Measurements from ENCODE around the gene BCL2.
A peak's percentile ranks its signal among the peaks of the same experiment; 100 is the strongest.

Gene BCL2

DNA sequence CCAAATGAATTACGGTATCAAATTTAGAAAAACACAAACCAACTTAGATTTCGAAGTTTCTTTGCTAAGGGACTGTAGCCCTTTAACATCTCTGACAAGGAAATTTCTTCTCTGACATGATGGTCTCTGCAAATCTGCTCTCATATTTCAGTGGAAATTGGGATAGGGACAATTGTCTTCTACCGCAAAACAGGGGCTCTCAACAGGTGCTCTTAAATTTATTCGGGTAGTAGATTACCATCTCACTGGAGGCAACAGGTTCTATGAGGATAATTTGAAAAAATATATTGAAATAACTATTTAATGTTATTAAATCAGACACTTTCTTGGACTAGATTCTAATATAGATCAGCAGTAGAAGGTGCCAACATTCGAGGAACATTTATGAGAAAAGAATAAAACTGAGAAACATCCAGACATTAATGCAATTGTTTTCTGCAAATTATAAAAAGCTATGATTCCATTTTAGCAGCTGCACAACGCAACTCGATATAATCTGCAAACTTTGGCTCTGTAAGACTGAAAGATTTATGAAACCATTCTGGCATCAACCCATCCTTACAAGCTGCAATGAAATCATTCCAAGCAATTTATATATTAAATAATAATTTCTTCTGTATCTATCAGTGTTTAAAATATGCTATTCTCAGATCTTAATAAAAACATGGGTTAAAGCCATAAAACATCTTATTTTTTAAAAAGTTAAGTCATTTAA is 10.0 kb upstream of the BCL2 start:
- DNase-seq, result no peak

DNA sequence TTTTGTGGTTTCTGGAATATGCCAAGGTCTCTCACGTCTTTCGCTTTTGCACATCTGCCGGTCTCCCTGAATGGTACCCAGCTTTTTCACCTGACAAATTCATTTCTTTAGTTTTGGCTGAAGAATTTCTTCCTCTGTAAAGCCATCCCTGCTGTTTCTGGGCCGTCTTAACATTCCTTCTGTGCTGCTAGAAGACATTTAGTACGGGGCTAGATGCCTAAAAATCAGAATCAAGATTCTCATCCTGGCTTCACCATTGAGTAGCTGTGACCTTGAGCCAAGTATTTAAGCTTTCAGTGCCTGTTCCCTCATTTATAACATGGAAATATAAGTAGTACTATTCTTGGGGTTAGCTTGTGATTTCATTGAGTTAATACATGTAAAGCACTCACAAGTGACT is 6.4 kb upstream of the BCL2 start:
- DNase-seq, result no peak

DNA sequence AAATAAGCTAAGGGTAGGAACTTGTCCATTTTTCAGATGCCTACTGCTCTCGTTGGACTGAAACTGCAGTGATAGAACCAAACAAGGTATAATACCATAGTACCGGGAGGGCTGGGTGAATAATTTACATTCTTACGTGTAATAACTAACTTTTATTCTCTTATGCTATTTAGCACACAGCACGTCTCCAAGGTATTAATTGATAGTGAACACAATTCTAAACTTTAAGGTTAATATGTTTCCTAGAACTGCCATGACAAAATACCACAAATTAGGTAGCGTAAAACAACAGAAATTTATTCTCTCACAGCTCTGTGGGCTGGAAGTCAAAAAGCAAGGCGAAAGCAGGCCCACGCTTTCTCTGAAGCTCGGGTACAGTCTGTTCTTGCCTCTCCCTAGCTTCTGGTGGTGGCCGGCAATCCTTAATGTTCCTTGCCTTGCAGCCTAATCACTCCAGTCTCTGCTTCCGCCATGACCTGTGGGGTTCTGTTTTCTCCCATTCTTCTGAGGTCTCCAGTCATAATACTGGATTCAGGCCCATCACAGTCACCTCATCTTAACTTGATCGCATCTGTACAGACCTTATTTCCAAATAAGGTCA is 5.6 kb upstream of the BCL2 start:
- no peak for DNase-seq

DNA sequence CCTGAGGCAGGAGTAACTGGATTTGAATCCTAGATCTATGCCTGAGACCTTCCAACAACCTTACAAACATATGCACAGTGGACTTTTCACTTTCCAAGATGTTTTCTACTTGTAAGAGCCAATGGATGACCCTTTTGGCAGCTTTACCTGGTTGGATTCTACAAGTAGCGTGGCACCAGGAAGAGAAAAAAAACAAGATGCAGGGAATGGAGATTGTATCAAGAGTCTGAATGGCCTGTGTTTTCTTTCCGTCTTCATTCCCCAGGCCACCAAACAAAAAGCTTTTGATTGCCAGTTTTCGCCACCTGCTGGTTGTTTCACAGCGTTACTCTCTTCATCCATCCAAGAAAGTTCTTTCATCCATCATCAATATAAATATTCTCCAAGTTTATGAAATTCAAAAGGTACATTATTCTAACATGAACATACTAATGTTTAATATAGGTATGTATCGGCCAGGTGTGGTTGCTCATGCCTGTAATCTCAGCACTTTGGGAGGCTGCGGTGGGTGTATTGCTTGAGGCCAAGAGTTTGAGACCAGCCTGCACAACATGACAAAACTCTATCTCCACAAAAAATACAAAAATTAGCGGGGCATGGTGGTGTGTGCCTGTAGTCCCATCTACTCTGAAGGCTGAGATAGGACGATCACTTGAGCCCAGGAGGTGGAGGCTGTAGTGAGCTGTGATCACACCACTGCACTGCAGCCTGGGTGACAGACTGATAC is 3.5 kb upstream of the BCL2 start:
- peak in 46 of 58 donors; percentile 11 to 79 (median 46) for DNase-seq

DNA sequence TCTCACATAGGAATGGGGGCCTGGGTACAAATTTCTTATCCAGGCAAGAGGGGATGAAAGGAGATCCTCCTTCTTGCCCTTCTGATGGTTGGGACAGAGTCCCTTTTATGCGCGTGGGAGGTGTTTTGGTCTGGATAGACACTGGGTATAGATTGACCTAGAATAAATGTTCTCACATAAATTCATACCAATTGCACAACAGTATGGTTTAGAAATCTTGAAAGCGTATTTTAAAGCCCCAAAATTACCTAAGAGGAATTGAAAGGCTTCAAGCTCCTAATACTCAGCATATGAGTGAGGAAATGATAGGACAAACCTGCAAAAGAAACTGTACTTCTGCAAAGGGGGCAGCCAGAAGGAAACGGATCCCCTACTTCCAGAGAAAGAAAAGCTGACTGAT is 2.6 kb upstream of the BCL2 start:
- DNase-seq, result no peak

DNA sequence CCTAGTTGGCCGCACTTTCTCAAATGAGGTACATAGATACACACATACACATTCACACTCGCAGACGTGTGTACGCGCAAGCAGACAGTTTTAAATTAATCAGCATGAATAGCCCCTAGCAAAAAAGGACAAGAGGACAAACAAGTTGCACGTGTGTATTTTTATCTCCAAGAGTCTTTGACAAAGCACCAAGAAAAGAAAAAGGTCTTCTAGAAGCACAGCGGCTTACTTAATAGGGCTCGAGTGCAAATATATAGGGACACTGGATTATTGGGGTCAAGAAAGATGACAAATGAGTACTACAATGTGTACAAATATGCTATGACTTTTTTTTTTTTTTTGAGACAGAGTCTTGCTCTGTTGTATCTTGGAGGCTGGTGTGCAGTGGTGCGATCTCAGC is 1.7 kb upstream of the BCL2 start:
- DNase-seq, result no peak

DNA sequence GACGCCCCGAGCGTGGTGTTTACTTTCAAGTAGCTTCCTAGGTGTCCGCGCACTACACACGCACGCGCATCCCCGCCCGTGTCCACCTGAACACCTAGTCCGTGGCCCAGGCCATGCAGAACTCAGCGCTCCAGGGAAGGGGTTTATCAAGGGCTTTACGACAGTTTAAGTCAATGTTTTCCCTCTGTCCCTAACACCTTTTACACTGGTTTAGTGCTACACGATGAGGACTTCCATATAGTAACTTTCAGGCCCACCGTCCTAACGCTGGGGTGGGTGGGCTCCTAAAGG is 1.4 kb upstream of the BCL2 start:
- peak in 3 of 58 donors; percentile 6 to 31 (median 22) for DNase-seq

DNA sequence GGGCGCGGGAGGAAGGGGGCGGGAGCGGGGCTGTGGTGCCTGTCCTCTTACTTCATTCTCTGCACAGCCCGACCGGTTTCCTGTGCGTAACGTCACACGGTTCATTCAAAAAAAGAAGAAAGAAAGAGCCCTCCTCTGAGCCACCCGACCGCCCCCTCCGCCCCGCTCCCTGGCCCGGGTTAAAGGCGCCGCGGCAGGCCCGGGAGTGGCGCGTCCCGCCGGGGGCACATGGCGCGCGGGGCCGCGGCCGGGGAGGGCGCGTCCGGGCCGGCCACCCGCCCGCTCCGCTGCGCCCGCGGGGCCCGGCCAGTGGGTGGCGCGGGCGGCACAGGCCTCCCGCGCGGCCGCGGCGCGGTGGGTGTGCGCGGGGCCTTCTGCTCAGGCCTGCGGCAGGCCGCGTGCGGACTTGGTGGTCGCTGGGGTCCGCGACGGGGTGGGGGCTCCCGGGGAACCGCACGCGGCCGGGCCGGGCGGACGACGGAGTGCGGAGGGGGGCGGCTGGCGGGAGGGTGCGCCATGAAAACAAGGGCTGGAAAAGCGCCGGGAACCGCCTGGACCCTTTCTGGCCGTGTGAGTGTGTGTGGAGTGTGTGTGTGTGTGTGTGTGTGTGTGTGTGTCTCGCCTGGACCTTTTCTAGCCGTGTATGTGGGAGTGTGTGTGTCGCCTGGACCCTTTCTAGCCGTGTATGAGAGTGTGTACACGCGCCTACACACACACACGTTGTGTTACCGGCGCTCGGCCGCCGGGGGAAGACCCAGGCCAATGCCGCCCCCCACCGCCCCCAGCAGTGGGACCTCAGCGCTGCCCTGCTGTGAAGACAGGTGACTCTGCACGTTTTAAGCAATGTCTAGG is 780 bp upstream of the BCL2 start:
- DNase-seq, result peak in 57 of 58 donors; percentile 14 to 89 (median 78)

DNA sequence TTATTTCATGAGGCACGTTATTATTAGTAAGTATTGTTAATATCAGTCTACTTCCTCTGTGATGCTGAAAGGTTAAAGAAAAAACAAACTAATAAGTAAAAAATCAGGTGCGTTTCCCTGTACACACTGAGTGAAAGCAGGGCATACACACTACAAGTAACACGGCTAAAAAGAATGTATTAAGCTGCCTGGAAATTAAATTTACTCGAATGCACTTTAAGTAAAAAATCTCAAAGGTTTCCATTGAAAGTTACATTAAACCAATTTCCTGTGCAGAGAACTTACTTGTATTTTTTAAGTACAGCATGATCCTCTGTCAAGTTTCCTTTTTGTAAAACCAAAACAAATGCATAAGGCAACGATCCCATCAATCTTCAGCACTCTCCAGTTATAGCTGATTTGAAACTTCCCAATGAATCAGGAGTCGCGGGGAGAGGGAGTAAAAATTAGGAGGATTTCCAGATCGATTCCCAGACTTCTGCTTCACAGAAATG is 633 bp downstream of the BCL2 start:
- DNase-seq, result no peak

DNA sequence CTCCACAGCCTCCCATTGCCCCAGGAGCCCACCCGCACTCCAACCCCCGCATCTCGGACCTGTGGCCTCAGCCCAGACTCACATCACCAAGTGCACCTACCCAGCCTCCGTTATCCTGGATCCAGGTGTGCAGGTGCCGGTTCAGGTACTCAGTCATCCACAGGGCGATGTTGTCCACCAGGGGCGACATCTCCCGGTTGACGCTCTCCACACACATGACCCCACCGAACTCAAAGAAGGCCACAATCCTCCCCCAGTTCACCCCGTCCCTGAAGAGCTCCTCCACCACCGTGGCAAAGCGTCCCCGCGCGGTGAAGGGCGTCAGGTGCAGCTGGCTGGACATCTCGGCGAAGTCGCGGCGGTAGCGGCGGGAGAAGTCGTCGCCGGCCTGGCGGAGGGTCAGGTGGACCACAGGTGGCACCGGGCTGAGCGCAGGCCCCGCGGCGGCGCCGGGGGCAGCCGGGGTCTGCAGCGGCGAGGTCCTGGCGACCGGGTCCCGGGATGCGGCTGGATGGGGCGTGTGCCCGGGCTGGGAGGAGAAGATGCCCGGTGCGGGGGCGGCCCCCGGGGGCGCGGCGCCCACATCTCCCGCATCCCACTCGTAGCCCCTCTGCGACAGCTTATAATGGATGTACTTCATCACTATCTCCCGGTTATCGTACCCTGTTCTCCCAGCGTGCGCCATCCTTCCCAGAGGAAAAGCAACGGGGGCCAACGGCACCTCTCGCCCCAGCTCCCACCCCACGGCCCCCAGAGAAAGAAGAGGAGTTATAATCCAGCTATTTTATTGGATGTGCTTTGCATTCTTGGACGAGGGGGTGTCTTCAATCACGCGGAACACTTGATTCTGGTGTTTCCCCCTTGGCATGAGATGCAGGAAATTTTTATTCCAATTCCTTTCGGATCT is 1.3 kb downstream of the BCL2 start:
- peak in 51 of 58 donors; percentile 11 to 77 (median 59) for DNase-seq

DNA sequence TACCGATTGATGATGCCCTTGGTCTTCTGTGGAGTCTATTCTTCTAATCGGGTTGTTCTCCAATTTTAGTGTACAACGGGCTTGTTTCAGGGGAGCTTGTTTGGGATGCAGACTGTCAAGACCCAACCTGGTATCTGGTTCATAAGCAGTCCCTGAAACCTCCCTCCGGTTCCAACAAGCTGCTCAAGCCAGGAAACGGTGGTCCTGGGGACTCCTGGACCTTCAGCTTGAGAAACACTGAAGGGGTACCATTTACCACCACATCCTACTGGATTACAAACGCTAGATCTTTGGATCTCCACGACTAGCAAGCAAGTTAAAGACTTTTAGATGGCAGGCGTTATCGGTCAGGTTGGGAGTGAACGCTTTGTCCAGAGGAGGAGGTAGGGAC is 2.0 kb downstream of the BCL2 start:
- DNase-seq, result no peak

DNA sequence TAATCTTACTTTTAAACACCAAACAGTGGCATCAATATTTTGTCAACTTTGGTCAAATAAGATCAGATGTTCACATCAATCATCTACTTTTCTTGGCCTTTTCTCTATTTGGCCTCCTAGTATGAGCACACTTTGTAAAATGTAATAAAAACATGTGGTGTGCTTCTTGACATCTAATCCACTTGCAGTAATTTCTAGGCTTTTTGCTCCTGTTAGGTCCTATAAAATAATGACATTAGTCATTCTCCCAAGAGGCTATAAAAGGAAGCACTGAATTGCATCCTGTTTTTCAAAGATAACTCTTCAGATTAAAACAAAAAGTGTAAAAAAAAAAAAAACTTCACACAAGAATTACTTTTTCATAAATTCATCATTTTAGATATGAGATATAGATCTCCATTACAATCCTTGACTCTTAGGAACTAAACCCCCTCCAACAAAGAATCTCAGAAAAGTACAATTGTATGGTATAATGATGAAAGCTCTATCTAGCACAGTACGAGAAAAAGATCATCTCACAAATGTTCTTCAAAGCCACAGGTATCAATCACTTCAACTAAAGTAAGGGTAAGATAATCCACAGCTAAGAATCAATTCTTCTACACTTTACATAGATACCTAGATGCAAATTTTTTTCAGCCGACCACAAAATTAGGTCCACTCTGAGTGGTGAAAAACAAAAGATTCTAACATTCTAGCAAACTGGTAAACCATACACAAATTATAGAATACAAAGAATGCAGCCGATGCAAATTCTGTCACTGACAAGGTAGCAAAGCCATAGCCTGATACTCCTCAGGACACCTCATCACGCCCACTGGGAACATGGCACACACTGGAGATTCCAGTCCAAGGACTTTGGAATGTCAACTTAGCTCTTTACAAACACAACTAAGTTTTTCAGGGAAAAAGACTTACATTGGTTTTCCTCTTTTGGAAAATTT is 2.7 kb downstream of the BCL2 start:
- DNase-seq, result no peak

DNA sequence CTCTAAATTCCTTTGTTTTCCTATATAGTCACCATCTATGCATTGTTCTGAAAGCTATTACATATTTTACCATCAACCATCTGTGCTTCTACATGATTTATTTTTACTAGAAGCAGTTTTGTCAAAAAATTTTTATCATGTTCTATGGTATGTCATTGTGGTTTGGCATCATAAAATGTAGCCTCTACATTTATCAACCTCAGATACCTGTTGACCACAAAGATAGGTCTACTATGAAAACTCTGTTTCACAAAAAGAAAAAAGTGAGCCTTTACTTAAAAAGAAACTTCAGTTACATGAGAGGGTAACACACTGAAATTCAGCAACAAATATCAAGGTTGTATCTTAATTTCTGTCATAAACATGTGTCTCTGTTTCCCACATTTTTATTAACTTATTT is 3.7 kb downstream of the BCL2 start:
- no peak for DNase-seq

DNA sequence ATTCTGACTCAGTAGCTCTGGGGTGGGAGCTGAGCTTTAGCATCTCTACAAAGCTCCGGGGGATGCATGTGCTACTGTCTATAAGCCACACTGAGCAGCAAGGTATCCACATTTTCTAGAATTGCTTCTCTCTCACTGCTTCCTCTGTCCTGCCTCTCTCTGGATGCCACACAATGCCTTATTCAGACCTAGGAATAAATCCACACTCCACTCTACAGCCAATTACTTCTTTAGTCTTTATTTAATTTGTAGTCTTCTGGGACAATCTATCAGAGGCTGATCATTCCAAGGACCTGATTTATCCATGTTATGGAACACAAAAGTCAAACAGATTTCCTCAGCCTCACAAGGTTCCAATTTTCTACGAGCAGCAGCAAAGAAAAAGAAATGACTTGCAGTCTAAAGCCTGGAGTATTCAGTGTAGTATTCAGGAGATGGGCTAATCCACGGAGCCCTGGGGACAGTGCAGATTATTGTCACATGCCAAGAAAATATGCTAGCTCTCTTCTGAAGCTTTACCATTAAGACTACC is 4.4 kb downstream of the BCL2 start:
- DNase-seq, result peak in 2 of 58 donors; percentile 18 to 58

DNA sequence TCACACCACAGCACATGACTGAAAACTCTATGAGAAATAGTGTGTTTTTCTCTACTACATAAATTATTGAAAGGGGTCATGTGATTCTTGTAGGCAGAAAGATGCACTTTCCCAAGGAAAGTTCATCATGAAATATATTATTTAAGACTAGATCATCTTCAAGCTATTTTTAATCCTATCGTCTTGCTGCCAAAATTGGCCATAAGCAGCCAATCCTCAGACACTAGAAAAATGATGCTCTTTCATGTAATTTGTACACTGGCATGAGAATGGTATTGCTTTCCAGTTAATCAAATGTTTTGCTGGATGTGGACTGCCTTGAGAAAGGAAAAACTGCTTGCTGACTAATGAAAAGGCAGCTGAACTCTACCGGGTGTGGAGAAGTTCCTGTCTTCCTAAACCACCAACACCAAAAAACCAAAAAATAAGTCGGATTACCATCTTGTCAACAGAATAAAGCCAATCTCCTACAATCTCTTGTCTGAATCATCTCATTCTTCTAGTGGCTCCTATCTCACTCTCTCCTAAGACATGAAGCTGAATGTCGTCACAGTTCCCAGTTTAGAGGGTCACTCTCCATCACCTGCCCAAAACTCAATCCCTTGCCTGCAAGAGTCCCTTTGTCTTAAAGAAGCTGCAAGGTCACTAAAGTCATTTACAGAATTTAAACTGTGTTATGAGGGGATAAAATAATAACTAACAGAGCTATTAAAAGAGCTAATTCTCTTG is 5.3 kb downstream of the BCL2 start:
- DNase-seq, result no peak

DNA sequence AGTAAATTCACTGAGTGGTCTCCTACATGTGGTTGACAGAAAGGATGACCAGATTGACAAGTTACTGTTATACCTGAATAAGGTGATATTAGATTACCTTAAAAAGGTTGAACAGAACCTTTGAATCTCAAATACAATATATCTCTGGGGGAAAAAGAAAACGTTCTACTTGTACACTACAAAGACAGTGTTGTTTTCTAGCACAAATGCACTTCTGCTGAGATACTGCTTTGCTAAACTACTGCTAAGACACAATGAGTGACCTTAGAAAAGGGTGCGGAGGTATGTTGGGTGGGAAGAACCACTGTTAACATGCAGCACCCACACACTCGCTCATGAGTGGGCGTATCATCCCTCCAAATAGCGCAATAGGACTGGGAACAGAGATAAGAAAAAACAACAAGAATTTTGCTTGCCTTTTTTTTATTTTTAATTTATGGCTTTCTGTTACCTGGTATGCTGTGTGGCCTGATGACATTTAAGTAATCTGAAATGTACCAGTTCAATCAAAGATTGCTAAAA is 6.1 kb downstream of the BCL2 start:
- DNase-seq, result no peak

DNA sequence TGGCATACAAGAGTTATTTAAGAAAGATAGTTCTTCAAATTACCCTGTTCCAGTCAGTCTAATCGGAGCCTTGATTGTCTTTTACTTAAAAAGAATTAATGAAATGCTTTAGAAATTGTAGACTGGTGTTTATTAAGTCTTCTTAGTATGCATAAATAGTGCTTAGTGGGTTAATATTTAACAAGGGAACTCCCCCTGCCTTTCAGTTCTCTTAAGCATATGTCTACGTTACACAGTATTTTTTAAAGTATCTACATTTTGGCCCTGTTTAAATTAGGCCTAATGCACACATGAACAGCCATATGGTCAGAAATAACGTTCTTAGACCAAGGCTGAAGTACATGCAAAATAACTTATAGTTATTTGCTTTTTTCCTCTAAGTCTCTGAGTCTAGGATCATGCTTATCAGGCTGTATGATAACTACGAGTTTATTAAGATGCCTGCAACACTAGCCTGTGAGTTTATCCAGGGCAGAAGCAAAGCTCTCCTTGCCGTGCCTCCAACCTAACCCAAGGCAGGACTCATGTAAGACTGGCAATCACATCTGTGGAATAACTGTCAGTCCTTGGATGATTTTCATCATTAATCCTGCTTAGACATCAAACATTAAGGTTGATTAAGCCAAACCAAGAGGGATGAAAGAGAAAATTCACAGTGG is 6.7 kb downstream of the BCL2 start:
- no peak for DNase-seq

DNA sequence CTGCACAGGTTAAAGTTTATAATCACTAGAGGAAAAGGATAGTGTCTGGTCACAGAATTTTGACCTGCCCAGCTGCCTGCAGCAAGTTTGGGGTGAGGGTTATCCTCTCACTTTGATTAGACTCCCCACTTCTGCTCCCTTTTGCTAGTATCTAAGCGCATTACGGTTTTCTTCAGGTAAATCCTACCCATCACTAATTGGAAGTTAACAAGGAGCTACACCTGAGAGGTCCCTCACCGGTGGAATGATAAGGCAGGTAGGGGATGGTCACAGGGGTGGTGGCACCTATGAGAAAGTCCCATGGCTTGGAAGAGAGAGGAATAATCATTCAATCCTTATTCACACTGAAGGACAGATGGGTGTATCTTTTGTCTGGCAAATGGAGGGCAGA is 7.6 kb downstream of the BCL2 start:
- no peak for DNase-seq
